ENCODE results near the gene CES4A. TPM values are rescaled to one million over a fixed set of nuclear protein-coding genes. Genes with fewer than 3 reads are reported as not detected.

CES4A gene
- polyA plus RNA-seq, 1 experiment, result 4.5 TPM

DNA sequence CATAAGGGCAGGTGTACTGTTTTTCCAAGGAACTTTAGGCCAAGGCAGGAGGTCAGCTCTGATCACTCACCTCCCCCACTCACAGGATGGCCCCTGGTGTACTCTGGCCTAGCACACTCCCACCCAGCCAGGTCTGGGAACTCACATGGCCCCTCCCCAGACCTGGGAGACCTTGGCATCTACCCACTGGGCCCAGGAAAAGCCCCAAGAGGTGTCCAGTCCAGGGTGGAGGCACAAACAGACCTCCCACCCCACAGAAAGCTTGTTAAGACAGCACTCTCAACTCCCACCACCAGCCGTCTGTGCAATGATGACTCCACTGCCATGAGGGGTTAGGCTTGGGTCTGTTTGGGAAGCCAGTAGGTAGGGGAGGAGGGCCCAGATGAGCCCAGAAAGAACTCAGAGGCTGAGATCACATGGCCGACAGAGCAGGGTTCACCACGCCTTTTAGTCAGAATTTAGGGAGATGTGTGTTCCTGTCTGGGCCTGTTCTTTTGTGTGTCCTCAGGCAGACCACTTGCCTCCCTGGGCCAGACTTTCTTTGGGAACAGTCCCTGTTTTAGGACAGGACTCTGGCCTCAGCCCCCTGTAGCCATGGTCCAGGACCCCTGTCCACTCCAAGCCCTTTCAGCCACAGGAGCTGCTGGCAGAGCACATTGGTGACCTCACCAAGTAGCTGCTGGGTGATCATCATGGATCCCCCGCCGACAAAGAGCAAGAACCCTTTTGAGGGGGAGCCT is 28.5 kb downstream of the CES4A start:
- ChIA-PET POLR2A (no interaction called here), CTCF (interaction anchor here (0.5 to 9.2 kb wide), 16 partner anchors 8 to 169 kb away, joined by 3 to 118 read pairs (median 4); partner anchors contain the start of genes B3GNT9, CBFB, FBXL8 and TRADD)
- DNase-seq (ENCODE audit: low read depth), result no peak
- H3K27me3 ChIP-seq (ENCODE audit: control insufficient read depth, insufficient read depth, low read length), result no peaks in the 10 kb centered on the region
- TF ChIP-seq, protein P1, sequence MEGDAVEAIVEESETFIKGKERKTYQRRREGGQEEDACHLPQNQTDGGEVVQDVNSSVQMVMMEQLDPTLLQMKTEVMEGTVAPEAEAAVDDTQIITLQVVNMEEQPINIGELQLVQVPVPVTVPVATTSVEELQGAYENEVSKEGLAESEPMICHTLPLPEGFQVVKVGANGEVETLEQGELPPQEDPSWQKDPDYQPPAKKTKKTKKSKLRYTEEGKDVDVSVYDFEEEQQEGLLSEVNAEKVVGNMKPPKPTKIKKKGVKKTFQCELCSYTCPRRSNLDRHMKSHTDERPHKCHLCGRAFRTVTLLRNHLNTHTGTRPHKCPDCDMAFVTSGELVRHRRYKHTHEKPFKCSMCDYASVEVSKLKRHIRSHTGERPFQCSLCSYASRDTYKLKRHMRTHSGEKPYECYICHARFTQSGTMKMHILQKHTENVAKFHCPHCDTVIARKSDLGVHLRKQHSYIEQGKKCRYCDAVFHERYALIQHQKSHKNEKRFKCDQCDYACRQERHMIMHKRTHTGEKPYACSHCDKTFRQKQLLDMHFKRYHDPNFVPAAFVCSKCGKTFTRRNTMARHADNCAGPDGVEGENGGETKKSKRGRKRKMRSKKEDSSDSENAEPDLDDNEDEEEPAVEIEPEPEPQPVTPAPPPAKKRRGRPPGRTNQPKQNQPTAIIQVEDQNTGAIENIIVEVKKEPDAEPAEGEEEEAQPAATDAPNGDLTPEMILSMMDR (IDR thresholded peaks at IDR 0.05; ENCODE audit: insufficient read depth, low read depth, low read length), result no peak
- no peak overlapping the region for H3K4me3 ChIP-seq (ENCODE audit: low read depth, low read length)
- H3K36me3 ChIP-seq (ENCODE audit: control insufficient read depth, insufficient read depth, low read length), result no peaks in the 10 kb centered on the region

DNA sequence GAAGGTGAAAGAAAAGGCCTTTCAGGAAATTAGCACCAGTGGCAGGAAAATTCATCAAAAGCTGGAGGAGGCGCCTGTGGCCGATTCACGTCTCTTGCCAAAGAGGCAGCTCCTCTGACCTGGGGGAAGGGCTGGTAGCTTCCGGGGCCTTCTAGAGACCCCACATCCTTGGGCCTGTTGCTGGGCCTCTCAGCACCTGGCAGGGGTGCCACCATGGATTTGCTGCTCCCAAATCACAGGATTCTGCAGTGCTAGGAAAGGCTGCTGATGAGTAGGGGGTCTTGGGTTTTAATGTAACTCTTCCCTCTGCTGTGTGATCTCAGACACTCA is 29.0 kb downstream of the CES4A start:
- no peaks in the 10 kb centered on the region for H3K27me3 ChIP-seq (ENCODE audit: control insufficient read depth, insufficient read depth, low read length)
- DNase-seq (ENCODE audit: low read depth), result no peak
- H3K36me3 ChIP-seq (ENCODE audit: control insufficient read depth, insufficient read depth, low read length), result no peaks in the 10 kb centered on the region
- POLR2A ChIA-PET, result interaction anchor here (0.5 to 1.0 kb wide), 2 partner anchors 129 to 161 kb away, joined by 3 to 15 read pairs; no protein-coding TSS in a partner anchor
- no peak overlapping the region for H3K4me3 ChIP-seq (ENCODE audit: low read depth, low read length)
- CTCF ChIA-PET, result interaction anchor here (0.5 to 9.2 kb wide), 23 partner anchors 8 to 173 kb away, joined by 3 to 118 read pairs (median 4); partner anchors contain the start of genes B3GNT9, CBFB, EXOC3L1 and FBXL8
- TF ChIP-seq, protein P1 (IDR thresholded peaks at IDR 0.05; ENCODE audit: insufficient read depth, low read depth, low read length), result no peak

DNA sequence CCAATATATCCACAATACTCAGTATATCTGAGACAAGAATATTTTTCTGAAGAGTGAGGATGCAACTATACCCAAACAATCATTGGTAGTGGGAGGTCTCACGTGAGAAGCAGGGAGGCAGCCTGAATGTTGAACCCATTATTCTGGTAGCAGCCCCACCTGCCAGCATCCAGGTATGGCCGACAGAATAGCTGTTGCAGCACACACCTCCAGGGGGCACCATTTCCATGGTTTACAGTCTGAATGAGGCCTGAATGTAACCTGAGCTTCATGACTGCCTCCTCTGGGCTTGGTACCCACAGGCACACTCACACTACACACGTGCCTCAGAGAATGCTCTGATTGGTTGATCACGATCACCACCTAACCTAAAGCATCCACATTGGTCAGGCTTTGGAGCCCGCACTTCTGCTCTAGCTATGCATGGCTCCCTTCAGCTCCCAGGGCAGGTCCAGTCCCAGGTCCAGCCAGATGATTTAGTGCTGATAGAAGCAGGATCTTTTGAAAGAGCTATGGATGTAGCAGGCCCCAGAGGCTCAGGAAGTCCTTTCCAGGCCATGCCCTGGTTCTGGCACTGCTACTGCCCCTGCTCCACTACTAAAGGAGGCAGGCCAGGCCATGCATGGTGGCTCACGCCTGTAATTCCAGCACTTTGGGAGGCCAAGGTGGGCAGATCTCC is 29.6 kb downstream of the CES4A start:
- Histone ChIP-seq H3K4me3 (ENCODE audit: low read depth, low read length) (no peak overlapping the region), H3K27me3 (ENCODE audit: control insufficient read depth, insufficient read depth, low read length) (no peaks in the 10 kb centered on the region), H3K36me3 (ENCODE audit: control insufficient read depth, insufficient read depth, low read length) (no peaks in the 10 kb centered on the region)
- TF ChIP-seq, protein P1 (IDR thresholded peaks at IDR 0.05; ENCODE audit: insufficient read depth, low read depth, low read length), result peak; percentile 72
- CTCF ChIA-PET, result interaction anchor here (0.5 to 9.2 kb wide), 28 partner anchors 9 to 172 kb away, joined by 3 to 118 read pairs (median 4); partner anchors contain the start of genes B3GNT9, CBFB, EXOC3L1 and FBXL8
- peak; percentile 44 for DNase-seq (ENCODE audit: low read depth)
- POLR2A ChIA-PET, result interaction anchor here (0.5 to 1.0 kb wide), 2 partner anchors 129 to 160 kb away, joined by 3 to 15 read pairs; no protein-coding TSS in a partner anchor

DNA sequence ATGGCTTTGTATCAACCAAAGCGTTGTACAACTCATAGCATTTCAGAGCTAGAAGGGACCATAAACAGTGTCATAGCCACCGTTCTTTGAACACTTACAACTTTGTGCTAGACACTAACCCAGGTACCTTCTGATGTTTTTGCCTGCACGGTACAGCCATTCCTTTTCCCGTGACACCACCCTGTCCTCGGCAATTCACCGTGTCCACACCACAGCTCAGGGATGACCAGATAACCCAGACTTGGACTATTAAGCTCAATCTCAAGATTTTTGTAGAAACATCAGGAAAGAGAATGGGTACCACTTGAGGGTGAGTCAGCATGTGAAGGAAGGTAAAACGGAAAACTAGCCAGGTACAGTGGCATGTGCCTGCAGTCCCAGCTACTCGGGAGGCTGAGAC is 30.8 kb downstream of the CES4A start:
- TF ChIP-seq, protein P1 (IDR thresholded peaks at IDR 0.05; ENCODE audit: insufficient read depth, low read depth, low read length), result no peak
- Histone ChIP-seq H3K4me3 (ENCODE audit: low read depth, low read length) (no peak overlapping the region), H3K27me3 (ENCODE audit: control insufficient read depth, insufficient read depth, low read length) (no peaks in the 10 kb centered on the region), H3K36me3 (ENCODE audit: control insufficient read depth, insufficient read depth, low read length) (no peaks in the 10 kb centered on the region)
- DNase-seq (ENCODE audit: low read depth), result no peak
- CTCF ChIA-PET, result interaction anchor here (1.3 to 9.2 kb wide), 7 partner anchors 66 to 141 kb away, joined by 4 to 118 read pairs (median 12); partner anchors contain the start of genes FBXL8 and TRADD
- POLR2A ChIA-PET, result interaction anchor here (0.5 kb wide), 1 partner anchor 120 kb away, joined by 3 read pairs; no protein-coding TSS in a partner anchor

DNA sequence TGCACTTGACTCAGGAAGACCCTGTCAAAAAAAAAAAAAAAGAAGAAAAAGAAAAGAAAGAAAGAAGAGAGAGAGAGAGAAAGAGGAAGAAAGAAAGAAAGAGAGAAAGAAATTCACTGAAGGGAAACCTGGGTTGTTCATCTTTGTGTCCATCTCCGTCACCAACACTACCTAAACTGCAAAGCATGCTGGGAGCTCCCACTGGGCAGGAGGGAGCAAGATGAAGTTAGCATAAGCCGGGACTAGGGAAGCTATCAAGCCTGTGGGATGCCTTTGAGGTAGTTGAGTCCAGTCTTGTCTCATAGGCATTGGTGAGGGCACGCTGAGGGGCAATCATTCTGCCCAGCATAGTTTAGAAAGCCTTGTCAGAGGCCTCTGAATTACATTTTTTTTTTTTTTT is 32.9 kb downstream of the CES4A start:
- ChIA-PET CTCF (interaction anchor here (1.6 to 9.2 kb wide), 3 partner anchors 80 to 164 kb away, joined by 4 to 118 read pairs (median 12); no protein-coding TSS in a partner anchor), POLR2A (no interaction called here)
- no peak overlapping the region for H3K4me3 ChIP-seq (ENCODE audit: low read depth, low read length)
- TF ChIP-seq, protein P1 (IDR thresholded peaks at IDR 0.05; ENCODE audit: insufficient read depth, low read depth, low read length), result no peak
- H3K36me3 ChIP-seq (ENCODE audit: control insufficient read depth, insufficient read depth, low read length), result no peaks in the 10 kb centered on the region
- no peak for DNase-seq (ENCODE audit: low read depth)
- H3K27me3 ChIP-seq (ENCODE audit: control insufficient read depth, insufficient read depth, low read length), result no peaks in the 10 kb centered on the region
